H54 (cell line): Measurements from ENCODE around the gene POSTN.

Experiments
- DNase-seq: peaks from one replicate; pipeline ENCODE4 v3.0.0; 2011; ENCODE audit warnings: low spot score, mixed read lengths; ENCODE audit not compliant: insufficient read length
- FAIRE-seq: peaks from 3 replicates; lab custom pipeline; 2011; peaks lifted over from hg19 to GRCh38; lab: Jason Lieb, UNC
- POLR2A ChIP-seq: IDR thresholded peaks from 2 replicates; pipeline ENCODE4 v1.6.1; 2011; ENCODE audit warnings: low read depth, mild to moderate bottlenecking, low read length

POSTN gene

GRCh38 chr13:37598597-37598996, at the start of gene POSTN:
Gene POSTN (minus strand): TSS chr13:37598768. CDS start chr13:37598726, 42 bp downstream.
- FAIRE-seq, result no peak
- DNase-seq, result no peak
- no peak for TF ChIP-seq POLR2A

GRCh38 chr13:37647031-37647650, 48.6 kb upstream of the POSTN start:
- no peak for FAIRE-seq
- TF ChIP-seq POLR2A, result no peak
- DNase-seq, result no peak

- FAIRE-seq (no peak), DNase-seq (no peak)
- TF ChIP-seq POLR2A, result no peak
Observed at GRCh38 chr13:37646531-37646930, 48.0 kb upstream of the POSTN start.

GRCh38 chr13:37645181-37645740, 46.7 kb upstream of the POSTN start:
- no peak for FAIRE-seq

GRCh38 chr13:37641391-37641790, 42.8 kb upstream of the POSTN start:
- DNase-seq (no peak), FAIRE-seq (no peak)
- TF ChIP-seq POLR2A, result no peak

More at GRCh38 chr13:37645181-37645740, 46.7 kb upstream of the POSTN start:
- TF ChIP-seq POLR2A, result no peak
- no peak for DNase-seq

GRCh38 chr13:37640499-37640898, 41.9 kb upstream of the POSTN start:
- DNase-seq, result no peak
- TF ChIP-seq POLR2A, result no peak
- FAIRE-seq, result no peak

- TF ChIP-seq POLR2A, result no peak
- FAIRE-seq (no peak), DNase-seq (no peak)
Observed at GRCh38 chr13:37636701-37637100, 38.1 kb upstream of the POSTN start.

- FAIRE-seq, result no peak
- DNase-seq, result no peak
- no peak for TF ChIP-seq POLR2A
Observed at GRCh38 chr13:37632294-37632693, 33.7 kb upstream of the POSTN start.

- no peak for FAIRE-seq
- TF ChIP-seq POLR2A, result no peak
- DNase-seq, result no peak
Observed at GRCh38 chr13:37627428-37627827, 28.9 kb upstream of the POSTN start.

GRCh38 chr13:37621811-37622361, 23.3 kb upstream of the POSTN start:
- FAIRE-seq, result no peak
- TF ChIP-seq POLR2A, result no peak
- DNase-seq, result no peak

- TF ChIP-seq POLR2A, result no peak
- no peak for DNase-seq
- FAIRE-seq, result no peak
Observed at GRCh38 chr13:37618554-37618953, 20.0 kb upstream of the POSTN start.

GRCh38 chr13:37617173-37617572, 18.6 kb upstream of the POSTN start:
- DNase-seq (no peak), FAIRE-seq (peak; percentile 38)
- no peak for TF ChIP-seq POLR2A

GRCh38 chr13:37616131-37616530, 17.6 kb upstream of the POSTN start:
- no peak for TF ChIP-seq POLR2A
- no peak for FAIRE-seq
- DNase-seq, result no peak

GRCh38 chr13:37615276-37615675, 16.7 kb upstream of the POSTN start:
- no peak for DNase-seq
- no peak for TF ChIP-seq POLR2A
- no peak for FAIRE-seq

- TF ChIP-seq POLR2A, result no peak
- no peak for FAIRE-seq
Observed at GRCh38 chr13:37613638-37614037, 15.1 kb upstream of the POSTN start.

More at GRCh38 chr13:37613638-37614037, 15.1 kb upstream of the POSTN start:
- no peak for DNase-seq
